Astrocyte of the cerebellum (primary cell): Measurements from ENCODE around the gene SLC25A5.

Experiments used
- DNase-seq: peaks from one replicate; pipeline ENCODE4 v3.0.0-alpha.2; 2011; ENCODE audit warnings: low read depth
- H3K4me3 ChIP-seq: 2 replicates; pipeline ENCODE4 v1.5.1; 2011; ENCODE audit warnings: mild to moderate bottlenecking, low read depth, low read length, moderate library complexity
- CTCF ChIP-seq: IDR thresholded peaks from 2 replicates; pipeline ENCODE4 v1.5.1; 2012; ENCODE audit warnings: low read length, low read depth, moderate library complexity, mild to moderate bottlenecking; ENCODE audit errors: missing control alignments
- in situ Hi-C: cut with HindIII; loops from 2 replicates; pipeline ENCODE4 v1.10.0; 2017; ENCODE audit warnings: low sequenced_read_pairs

The SLC25A5 gene

DNA sequence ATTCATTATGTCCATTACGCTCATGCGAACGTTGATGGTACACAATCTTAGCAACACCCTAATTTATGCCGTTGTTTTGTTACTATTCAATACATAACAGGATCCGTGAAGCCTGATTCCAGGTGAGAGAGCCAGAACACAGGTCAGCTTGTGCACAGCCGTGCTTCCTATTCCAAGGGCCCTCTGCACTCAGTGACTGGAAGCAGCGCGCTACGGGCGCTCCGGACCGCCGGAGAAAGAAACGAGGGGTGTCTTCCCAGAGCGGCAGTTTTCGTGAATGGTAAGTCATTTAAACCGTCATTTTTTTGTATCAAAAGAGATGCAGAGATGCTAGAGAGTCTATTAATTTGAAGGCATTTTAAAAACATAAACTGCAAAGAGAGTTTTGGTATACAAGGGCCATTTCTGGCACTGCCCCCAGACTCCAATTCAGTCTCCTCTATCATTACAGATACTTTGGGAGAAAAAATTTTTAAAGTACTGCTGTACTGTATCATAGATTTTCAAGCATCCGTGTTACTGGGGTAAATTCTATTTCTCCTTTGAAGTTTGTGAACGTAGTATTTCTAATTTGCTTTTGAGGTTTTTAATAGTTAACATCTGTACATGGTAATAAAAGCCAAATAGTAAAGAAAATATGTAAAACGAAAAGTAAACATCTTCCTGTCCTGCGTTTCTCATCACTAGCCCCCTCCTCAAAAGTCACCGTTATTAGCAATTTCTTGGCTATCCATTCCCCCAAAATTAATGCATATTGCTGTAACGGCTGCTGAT, 6.6 kb downstream of the SLC25A5 start:
- no peak for TF ChIP-seq CTCF
- in situ Hi-C loops = no loop called here
- no peak for DNase-seq
- no peak overlapping the region for H3K4me3 ChIP-seq

DNA sequence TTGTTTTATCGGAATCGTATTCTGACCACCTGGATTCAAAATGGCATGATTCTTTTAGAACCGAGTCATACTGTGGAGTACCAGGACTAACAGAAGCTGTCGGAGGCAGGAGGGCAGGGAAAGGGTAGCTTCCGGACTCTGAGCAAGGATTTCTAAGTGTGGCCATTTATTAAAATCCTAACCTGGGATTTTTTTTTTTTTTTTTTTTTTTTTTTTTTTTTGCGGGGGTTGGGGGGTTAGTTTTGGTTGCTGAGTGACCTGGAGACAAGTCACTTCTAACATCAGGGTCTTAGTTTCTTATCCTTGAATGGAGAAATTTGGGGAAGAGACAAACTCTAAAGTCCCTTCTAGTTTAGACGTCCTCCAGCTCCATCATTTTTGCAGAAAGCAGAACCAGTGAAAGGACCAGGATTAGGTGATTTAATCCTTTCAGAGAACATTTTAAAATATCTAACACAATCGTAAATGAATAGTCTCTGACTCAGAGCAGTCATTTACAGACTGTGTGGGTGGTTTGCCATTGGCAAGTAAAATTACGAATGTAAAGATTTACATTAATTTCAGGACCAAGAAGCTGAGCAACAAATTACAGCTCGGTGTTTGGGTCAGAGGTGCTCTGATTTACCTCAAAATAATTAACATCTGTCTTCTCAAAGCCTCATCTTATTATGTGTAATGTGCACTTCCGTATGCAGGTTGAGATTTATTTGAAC, 7.3 kb downstream of the SLC25A5 start:
- no peak overlapping the region for H3K4me3 ChIP-seq
- DNase-seq = no peak
- in situ Hi-C loops = no loop called here
- no peak for TF ChIP-seq CTCF

GRCh38 chrX:119477812-119478232, 9.6 kb downstream of the SLC25A5 start:
- TF ChIP-seq CTCF = no peak
- no peak for DNase-seq
- in situ Hi-C loops = no loop called here
- no peak overlapping the region for H3K4me3 ChIP-seq

GRCh38 chrX:119478504-119478903, 10.3 kb downstream of the SLC25A5 start:
- no peak for TF ChIP-seq CTCF
- DNase-seq = no peak
- in situ Hi-C loops = no loop called here
- no peak overlapping the region for H3K4me3 ChIP-seq

- no peak for DNase-seq
Observed at GRCh38 chrX:119479845-119480244, 11.6 kb downstream of the SLC25A5 start.

GRCh38 chrX:119481323-119481801, 13.1 kb downstream of the SLC25A5 start:
- in situ Hi-C loops = no loop called here
- H3K4me3 ChIP-seq = no peak overlapping the region
- TF ChIP-seq CTCF = no peak
- no peak for DNase-seq

More at GRCh38 chrX:119479845-119480244, 11.6 kb downstream of the SLC25A5 start:
- no peak for TF ChIP-seq CTCF
- in situ Hi-C loops = no loop called here
- no peak overlapping the region for H3K4me3 ChIP-seq
